H9 (cell line): Measurements from ENCODE around the gene DERL2. TPM values are rescaled to one million over a fixed set of nuclear protein-coding genes. Genes with fewer than 3 reads are reported as not detected.
A peak's percentile ranks its signal among the peaks of the same experiment; 100 is the strongest.

Experiments
- DNase-seq: peaks from one replicate; pipeline ENCODE4 v3.0.0-alpha.2; 2017
- H2AFZ ChIP-seq: one replicate; pipeline ENCODE4 v1.6.1; 2013; ENCODE audit warnings: mild to moderate bottlenecking, low read length, control low read depth, moderate library complexity
- H2AK5ac ChIP-seq: 2 replicates; pipeline ENCODE4 v1.6.1; 2013; ENCODE audit warnings: low read length, control low read depth, mixed read lengths; ENCODE audit not compliant: insufficient read length
- H2BK120ac ChIP-seq: one replicate; pipeline ENCODE4 v1.6.1; 2013; ENCODE audit warnings: low read depth, mild to moderate bottlenecking, low read length, control low read depth, inconsistent platforms; ENCODE audit not compliant: poor library complexity, severe bottlenecking
- H2BK12ac ChIP-seq: 2 replicates; pipeline ENCODE4 v1.6.1; 2013; ENCODE audit warnings: low read length, control low read depth, mixed read lengths, low read depth; ENCODE audit not compliant: insufficient read length
- H2BK15ac ChIP-seq: 2 replicates; pipeline ENCODE4 v1.6.1; 2013; ENCODE audit warnings: low read depth, low read length, control low read depth
- H2BK20ac ChIP-seq: one replicate; pipeline ENCODE4 v1.6.1; 2013; ENCODE audit warnings: low read depth, mild to moderate bottlenecking, low read length, control low read depth, inconsistent platforms; ENCODE audit not compliant: poor library complexity, severe bottlenecking
- H2BK5ac ChIP-seq: 2 replicates; pipeline ENCODE4 v1.6.1; 2013; ENCODE audit warnings: low read length, control low read depth, mixed read lengths; ENCODE audit not compliant: insufficient read length
- H3K14ac ChIP-seq: 2 replicates; pipeline ENCODE4 v1.6.1; 2013; ENCODE audit warnings: low read length, control low read depth; ENCODE audit not compliant: insufficient read depth
- H3K18ac ChIP-seq: 2 replicates; pipeline ENCODE4 v1.6.1; 2013; ENCODE audit warnings: low read depth, mild to moderate bottlenecking, mixed read lengths, low read length, control low read depth; ENCODE audit not compliant: insufficient read length
- H3K23ac ChIP-seq: 2 replicates; pipeline ENCODE4 v1.6.1; 2013; ENCODE audit warnings: low read length, control low read depth, mixed read lengths, low read depth; ENCODE audit not compliant: insufficient read length
- H3K23me2 ChIP-seq: 2 replicates; pipeline ENCODE4 v1.6.1; 2013; ENCODE audit warnings: low read depth, mild to moderate bottlenecking, mixed read lengths, low read length, control low read depth; ENCODE audit not compliant: insufficient read length, poor library complexity, severe bottlenecking
- H3K27ac ChIP-seq: 2 replicates; pipeline ENCODE4 v1.5.1; 2013; ENCODE audit warnings: low read length, control low read depth, mixed read lengths, low read depth; ENCODE audit not compliant: insufficient read length
- H3K27me3 ChIP-seq: 2 replicates; pipeline ENCODE4 v1.6.1; 2013; ENCODE audit warnings: low read length, control low read depth, inconsistent platforms; ENCODE audit not compliant: insufficient read depth
- H3K4ac ChIP-seq: 2 replicates; pipeline ENCODE4 v1.6.1; 2013; ENCODE audit warnings: low read depth, mild to moderate bottlenecking, control low read depth, inconsistent platforms, low read length, moderate library complexity
- H3K4me1 ChIP-seq: 2 replicates; pipeline ENCODE4 v1.6.1; 2013; ENCODE audit warnings: low read length, control low read depth, inconsistent platforms; ENCODE audit not compliant: insufficient read depth
- H3K4me2 ChIP-seq: 2 replicates; pipeline ENCODE4 v1.6.1; 2013; ENCODE audit warnings: low read length, control low read depth, mixed read lengths; ENCODE audit not compliant: insufficient read length, insufficient read depth
- H3K56ac ChIP-seq: 2 replicates; pipeline ENCODE4 v1.6.1; 2013; ENCODE audit warnings: low read depth, mild to moderate bottlenecking, mixed read lengths, low read length, control low read depth; ENCODE audit not compliant: insufficient read length
- H3K79me1 ChIP-seq: 2 replicates; pipeline ENCODE4 v1.6.1; 2013; ENCODE audit warnings: low read depth, mild to moderate bottlenecking, moderate library complexity, low read length, control low read depth, inconsistent platforms; ENCODE audit not compliant: insufficient read depth, poor library complexity, severe bottlenecking
- H3K79me2 ChIP-seq: 2 replicates; pipeline ENCODE4 v1.6.1; 2013; ENCODE audit warnings: low read length, control low read depth, inconsistent platforms; ENCODE audit not compliant: insufficient read depth
- H3K9ac ChIP-seq: 2 replicates; pipeline ENCODE4 v1.6.1; 2013; ENCODE audit warnings: low read length, control low read depth, mixed read lengths; ENCODE audit not compliant: insufficient read length; ENCODE audit errors: extremely low read depth
- H3K9me3 ChIP-seq: one replicate; pipeline ENCODE4 v1.6.1; 2013; ENCODE audit warnings: low read depth, low read length, inconsistent platforms; ENCODE audit not compliant: control insufficient read depth
- H3T11ph ChIP-seq: one replicate; pipeline ENCODE4 v1.6.1; 2013; ENCODE audit warnings: mild to moderate bottlenecking, low read length, control low read depth, inconsistent platforms
- H4K20me1 ChIP-seq: one replicate; pipeline ENCODE4 v1.6.1; 2013; ENCODE audit not compliant: control insufficient read depth, insufficient read length, insufficient read depth
- H4K5ac ChIP-seq: 2 replicates; pipeline ENCODE4 v1.6.1; 2013; ENCODE audit warnings: low read depth, mild to moderate bottlenecking, mixed read lengths, low read length, control low read depth; ENCODE audit not compliant: insufficient read length
- H4K8ac ChIP-seq: replicated peaks from 2 replicates; pipeline ENCODE4 v1.6.1; 2013; ENCODE audit warnings: low read length, control low read depth, mixed read lengths, low read depth; ENCODE audit not compliant: insufficient read length
- H4K91ac ChIP-seq: 2 replicates; pipeline ENCODE4 v1.6.1; 2013; ENCODE audit warnings: low read depth, mild to moderate bottlenecking, moderate library complexity, mixed read lengths, low read length, control low read depth; ENCODE audit not compliant: insufficient read length
- H3K27ac Mint-ChIP-seq, 3 experiments: 2 replicates in 2 of 3; 3 replicates in 1 of 3; pipeline ENCODE4 v1.8.0; 2020 to 2021; ENCODE audit warnings: mixed read lengths in 3 of 3, mild to moderate bottlenecking in 1 of 3, moderate library complexity in 1 of 3
- H3K27me3 Mint-ChIP-seq: 2 replicates; pipeline ENCODE4 v1.8.0; 2021; ENCODE audit warnings: low read depth, mild to moderate bottlenecking, moderate library complexity, mixed read lengths
- H3K36me3 Mint-ChIP-seq, 3 experiments: 2 replicates in 2 of 3; 3 replicates in 1 of 3; pipeline ENCODE4 v1.8.0; 2020 to 2021; ENCODE audit warnings: low read depth in 3 of 3, mixed read lengths in 3 of 3; ENCODE audit not compliant: insufficient read depth in 1 of 3
- H3K4me1 Mint-ChIP-seq, 2 experiments: 2 replicates each; pipeline ENCODE4 v1.8.0; 2020; ENCODE audit warnings: mixed read lengths in 2 of 2
- H3K4me3 Mint-ChIP-seq, 2 experiments: 2 replicates in 1 of 2; 3 replicates in 1 of 2; pipeline ENCODE4 v1.8.0; 2020 to 2021; ENCODE audit warnings: mild to moderate bottlenecking in 2 of 2, mixed read lengths in 2 of 2, moderate library complexity in 1 of 2
- H3K9me3 Mint-ChIP-seq, 2 experiments: 2 replicates in 1 of 2; 3 replicates in 1 of 2; pipeline ENCODE4 v1.8.0; 2020; ENCODE audit warnings: mild to moderate bottlenecking in 2 of 2, mixed read lengths in 2 of 2, moderate library complexity in 1 of 2
- WGBS: extraction: QIAGEN DNeasy Blood & Tissue Kit; methylation state at CpG from one replicate; pipeline ENCODE4 v1.1.7; 2013; ENCODE audit warnings: missing lambda C conversion rate, low lambda C conversion rate, mixed read lengths; ENCODE audit not compliant: insufficient read length; ENCODE audit errors: extremely low coverage; 5-methylcytosine and 5-hydroxymethylcytosine counted together
- total RNA-seq: library from RNA; stranded (reverse); gene quantifications from 2 replicates; pipeline ENCODE4 v1.2.1, GENCODE V29; 2021
- TF ChIP-seq, protein P1 (sequence below): fragments of 200-600 bp; sonication (generic); conservative IDR thresholded peaks from 3 replicates; pipeline ENCODE4 v1.8.0; 2021; ENCODE audit warnings: antibody characterized with exemption, mild to moderate bottlenecking

Gene DERL2
- total RNA-seq, 1 experiment from 2014 or later, result 83.2 TPM

DNA sequence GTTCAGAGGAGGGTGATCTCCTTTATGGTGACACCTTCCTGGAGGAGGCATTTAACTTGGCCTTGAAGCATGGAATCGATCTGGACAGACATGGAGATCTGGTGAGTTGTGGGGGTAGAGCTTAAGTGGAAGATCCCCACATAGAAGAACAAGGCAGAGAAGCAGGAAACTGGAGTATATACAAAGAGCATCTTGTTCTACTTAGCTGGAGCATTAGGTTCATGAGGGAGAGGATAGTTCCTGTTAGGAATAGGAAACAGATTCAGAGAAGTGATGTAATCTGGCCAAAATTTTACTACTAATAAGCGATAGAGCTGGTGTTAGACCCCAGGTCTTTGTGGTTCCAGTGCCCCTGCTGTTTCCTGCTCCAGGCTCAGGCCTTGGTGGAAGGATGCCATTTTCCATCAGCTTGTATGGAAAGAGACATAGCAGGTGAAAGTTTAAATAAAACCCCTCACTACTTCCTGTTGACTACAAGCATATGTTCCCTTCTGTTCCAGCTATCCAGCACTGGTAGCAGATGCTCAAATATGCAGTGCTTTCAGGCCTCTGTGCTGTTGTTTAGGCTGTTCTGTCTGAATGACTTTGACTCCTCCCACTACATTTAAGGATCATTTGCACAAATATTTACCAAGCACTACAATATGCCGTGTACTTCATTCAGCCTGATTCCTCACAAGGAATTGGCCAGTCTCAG, 56.6 kb downstream of the DERL2 start:
- Mint-ChIP-seq H3K4me1 (no peaks in the 10 kb centered on the region; a peak in 1 of 4 replicates), H3K27ac (peak overlapping the region in 1 of 3 experiments; percentile 4; a peak in 1 of 7 replicates)
- H3K27ac ChIP-seq, result no peak overlapping the region

More for the DNA sequence above, 56.6 kb downstream of the DERL2 start:
- Histone ChIP-seq H3K14ac (no peak overlapping the region), H2BK5ac (no peak overlapping the region), H3K4ac (no peak overlapping the region), H4K5ac (no peak overlapping the region), H2BK120ac (no peak overlapping the region), H3K79me1 (no peaks in the 10 kb centered on the region), H4K91ac (no peak overlapping the region), H3K23me2 (no peaks in the 10 kb centered on the region), H3K4me1 (no peaks in the 10 kb centered on the region), H3K27me3 (no peaks in the 10 kb centered on the region), H3K18ac (no peak overlapping the region), H2BK15ac (no peak overlapping the region), H3K9ac (no peak overlapping the region), H4K20me1 (no peaks in the 10 kb centered on the region), H3K9me3 (no peaks in the 10 kb centered on the region), H3T11ph (no peak overlapping the region), H2AK5ac (no peak overlapping the region), H3K4me2 (no peak overlapping the region), H4K8ac (no peak overlapping the region), H3K23ac (no peak overlapping the region), H3K79me2 (no peaks in the 10 kb centered on the region), H2AFZ (no peak overlapping the region), H2BK12ac (no peak overlapping the region), H2BK20ac (no peak overlapping the region), H3K56ac (no peak overlapping the region)
- TF ChIP-seq, protein P1, sequence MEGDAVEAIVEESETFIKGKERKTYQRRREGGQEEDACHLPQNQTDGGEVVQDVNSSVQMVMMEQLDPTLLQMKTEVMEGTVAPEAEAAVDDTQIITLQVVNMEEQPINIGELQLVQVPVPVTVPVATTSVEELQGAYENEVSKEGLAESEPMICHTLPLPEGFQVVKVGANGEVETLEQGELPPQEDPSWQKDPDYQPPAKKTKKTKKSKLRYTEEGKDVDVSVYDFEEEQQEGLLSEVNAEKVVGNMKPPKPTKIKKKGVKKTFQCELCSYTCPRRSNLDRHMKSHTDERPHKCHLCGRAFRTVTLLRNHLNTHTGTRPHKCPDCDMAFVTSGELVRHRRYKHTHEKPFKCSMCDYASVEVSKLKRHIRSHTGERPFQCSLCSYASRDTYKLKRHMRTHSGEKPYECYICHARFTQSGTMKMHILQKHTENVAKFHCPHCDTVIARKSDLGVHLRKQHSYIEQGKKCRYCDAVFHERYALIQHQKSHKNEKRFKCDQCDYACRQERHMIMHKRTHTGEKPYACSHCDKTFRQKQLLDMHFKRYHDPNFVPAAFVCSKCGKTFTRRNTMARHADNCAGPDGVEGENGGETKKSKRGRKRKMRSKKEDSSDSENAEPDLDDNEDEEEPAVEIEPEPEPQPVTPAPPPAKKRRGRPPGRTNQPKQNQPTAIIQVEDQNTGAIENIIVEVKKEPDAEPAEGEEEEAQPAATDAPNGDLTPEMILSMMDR, result no peak
- Mint-ChIP-seq H3K4me3 (no peak overlapping the region), H3K9me3 (no peaks in the 10 kb centered on the region), H3K36me3 (peaks cover 65 to 95% (median 80%) of the 10 kb centered on the region in 3 experiments; a peak in 6 of 7 replicates), H3K27me3 (no peaks in the 10 kb centered on the region)
- DNase-seq, result no peak
- WGBS, result no CpG with 5 or more reads among the region's 3 CpGs
